Measurements from ENCODE around the gene HIGD2A.

The HIGD2A gene

DNA sequence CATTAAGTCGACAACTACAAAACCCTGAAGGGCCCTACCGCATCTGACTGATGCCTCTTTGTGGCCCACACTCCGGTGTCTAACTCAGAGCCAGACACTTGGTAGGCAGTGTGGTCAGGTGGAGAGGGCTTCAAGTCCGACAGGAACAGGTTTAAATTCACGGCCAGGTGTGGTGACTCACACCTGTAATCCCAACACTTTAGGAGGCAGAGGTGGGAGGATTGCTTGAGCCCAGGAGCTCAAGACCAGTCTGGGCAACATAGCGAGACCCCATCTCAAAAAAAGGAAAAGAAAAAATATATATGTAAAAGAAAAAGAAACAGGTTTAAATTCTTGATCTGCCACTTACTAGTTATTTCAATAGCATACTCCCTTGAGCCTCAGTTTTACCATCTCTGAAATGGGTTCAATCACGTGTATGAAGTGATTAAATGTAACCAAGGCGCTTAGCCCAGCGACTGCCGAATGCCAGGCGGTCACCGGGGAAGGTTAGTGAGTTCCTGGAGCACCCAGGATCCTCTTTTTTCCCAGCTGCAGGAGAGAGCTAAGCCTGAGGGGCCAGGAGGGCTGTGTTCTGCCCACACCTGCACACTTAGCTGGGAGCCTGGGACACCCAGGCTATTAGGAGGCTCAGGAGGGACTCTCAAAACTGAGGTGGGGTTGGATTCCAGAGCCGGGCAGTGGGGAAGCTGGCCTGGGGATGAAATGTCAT, 26.8 kb downstream of the HIGD2A start:
- no peak for DNase-seq (ENCODE audit: low read depth in 1 of 2, low spot score in 1 of 2)

DNA sequence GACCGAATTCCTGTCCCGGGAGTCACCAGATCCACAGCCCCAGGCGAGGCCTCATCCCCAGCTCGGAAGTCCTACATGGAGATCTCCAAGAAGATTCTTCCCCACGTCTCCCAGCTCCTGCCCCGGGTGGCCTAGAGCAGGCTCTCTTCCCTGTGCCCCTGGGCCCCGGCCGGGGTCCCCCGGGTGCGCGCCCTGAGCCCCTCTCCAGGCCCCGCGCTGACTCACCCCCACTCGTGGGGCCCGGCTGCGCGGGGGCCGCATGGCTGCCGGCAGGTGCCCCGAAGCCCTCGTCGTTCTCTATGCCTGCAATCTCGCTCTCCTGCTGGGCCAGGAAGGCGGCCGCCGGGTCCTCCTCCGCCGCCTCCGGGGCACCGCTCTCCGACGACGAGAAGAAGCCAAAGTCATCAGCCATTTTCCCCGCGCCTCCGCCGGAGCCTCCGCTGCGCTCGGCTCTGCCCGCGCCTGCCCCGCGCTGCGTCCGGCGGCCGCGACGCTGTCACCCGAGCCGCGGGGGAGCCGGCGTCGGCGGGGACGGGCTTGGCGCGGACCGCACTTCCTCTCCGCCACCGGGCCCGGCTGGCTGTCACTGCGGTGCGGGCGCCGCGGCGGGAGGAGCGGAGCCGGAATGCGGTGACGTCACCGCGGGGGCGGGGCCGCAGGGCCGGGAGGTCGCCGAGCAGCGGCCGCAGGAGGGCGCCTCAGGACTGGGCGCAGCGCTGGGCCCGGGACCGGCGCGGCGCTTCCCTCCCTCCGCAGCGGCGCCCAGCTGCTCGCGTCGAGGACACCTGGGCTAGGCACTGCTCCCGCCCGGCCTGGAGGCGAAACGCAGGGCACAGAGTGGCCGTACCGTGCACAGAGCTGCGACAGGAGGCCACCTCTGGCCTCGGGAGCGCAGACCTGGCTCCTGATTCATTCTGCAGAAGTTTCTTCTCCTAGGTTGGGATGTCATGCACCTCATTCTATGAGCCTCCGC, 27.7 kb downstream of the HIGD2A start, which contains the start of gene CLTB:
Gene CLTB (minus strand): TSS at position 588 of the 973 bp plus-strand sequence. CDS start 176 bp downstream, at position 412.
- DNase-seq (ENCODE audit: low read depth in 1 of 2, low spot score in 1 of 2): peak; percentile 81 to 84

DNA sequence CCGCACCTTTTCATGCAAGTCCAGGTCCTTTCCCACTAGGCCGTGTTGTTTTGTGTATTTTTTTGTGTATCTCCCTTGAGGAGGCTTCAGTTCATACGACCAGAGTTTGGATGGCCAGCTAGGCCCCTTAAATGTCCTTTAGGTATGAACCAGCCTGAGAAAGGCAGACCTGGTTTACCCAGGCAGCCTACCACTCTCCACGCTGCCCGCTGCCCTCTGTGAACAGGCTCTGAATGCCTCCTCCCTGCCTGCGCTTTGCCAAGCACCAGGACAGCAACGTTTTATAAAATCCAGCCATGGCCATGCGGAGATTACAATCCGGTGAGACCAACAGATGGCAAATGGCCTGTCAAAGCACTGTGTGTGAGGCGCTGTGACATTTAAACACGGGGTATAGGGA, 28.4 kb downstream of the HIGD2A start:
- no peak for DNase-seq (ENCODE audit: low read depth in 1 of 2, low spot score in 1 of 2)

DNA sequence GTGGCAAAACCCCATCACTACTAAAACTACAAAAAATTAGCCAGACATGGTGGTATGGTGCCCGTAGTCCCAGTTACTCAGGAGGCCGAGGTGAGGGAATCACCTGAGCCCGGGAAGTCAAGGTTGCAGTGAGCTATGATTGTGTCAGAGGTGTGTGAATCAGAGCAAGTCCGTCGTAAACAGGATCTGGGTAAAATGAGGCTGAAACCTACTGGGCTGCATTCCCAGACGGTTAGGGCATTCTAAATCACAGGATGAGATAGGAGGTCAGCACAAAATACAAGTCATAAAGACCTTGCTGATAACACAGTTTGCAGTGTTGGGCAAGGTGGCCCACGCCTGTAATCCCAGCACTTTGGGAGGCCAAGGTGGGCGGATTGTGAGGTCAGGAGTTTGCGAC, 29.7 kb downstream of the HIGD2A start:
- no peak for DNase-seq (ENCODE audit: low read depth in 1 of 2, low spot score in 1 of 2)

DNA sequence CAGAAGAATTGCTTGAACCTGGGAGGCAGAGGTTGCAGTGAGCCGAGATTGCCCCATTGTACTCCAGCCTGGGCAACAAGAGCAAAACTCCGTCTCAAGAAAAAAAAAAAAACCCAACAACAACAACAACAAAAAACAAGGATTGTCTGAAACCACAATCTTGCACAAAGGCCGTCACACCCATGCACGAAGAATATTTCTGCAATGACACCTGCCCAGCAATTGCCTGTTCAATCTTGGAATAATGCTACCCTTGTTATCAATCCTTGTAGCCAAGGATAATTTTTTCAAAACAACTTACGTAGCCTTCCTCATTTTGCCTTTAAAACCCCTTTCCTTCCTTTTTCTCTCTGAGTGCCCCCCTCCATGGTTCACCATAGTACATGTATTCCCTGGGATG, 31.5 kb downstream of the HIGD2A start:
- DNase-seq (ENCODE audit: low read depth in 1 of 2, low spot score in 1 of 2): no peak

DNA sequence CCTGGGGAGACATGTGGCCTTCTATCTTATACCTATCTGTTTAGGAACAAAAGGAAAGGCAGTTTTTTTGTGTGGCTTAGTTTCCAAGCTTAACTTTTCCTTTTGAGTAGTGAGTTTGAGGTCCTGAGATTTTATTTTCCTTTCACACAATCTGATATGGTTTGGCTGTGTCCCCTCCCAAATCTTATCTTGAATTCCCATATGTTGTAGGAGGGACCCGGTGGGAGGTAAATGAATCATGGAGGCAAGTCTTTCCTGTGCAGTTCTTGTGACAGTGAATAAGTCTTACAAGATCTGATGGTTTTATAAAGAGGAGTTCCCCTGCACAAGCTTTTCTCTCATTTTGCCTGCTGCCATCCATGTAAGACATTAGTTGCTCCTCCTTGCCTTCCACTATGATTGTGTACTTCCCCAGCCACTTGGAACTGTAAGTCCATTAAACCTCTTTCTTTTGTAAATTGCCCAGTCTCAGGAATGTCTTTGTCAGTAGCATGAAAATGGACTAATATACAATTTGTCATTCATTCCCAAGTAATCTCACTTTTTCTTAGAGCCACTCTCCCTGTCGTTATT, 32.5 kb downstream of the HIGD2A start:
- DNase-seq (ENCODE audit: low read depth in 1 of 2, low spot score in 1 of 2): no peak

DNA sequence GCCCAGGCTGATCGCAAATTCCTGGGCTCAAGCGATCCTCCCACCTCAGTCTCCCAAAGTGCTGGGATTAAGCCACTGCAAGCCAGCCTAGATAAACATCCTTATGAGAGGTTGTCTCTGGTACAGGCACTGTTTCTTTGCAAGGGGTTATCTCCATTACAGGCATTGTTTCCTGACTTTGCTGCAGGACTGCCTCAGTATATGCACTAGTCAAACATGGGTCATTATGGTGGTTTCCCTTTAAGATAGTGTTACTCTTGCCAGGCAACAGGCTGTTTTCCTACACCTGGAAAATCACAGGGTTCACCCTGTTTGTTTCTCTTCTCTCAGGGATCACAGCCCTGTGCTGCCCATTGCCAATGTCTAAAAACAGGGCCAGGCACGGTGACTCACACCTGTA, 35.6 kb downstream of the HIGD2A start:
- no peak for DNase-seq (ENCODE audit: low read depth in 1 of 2, low spot score in 1 of 2)

DNA sequence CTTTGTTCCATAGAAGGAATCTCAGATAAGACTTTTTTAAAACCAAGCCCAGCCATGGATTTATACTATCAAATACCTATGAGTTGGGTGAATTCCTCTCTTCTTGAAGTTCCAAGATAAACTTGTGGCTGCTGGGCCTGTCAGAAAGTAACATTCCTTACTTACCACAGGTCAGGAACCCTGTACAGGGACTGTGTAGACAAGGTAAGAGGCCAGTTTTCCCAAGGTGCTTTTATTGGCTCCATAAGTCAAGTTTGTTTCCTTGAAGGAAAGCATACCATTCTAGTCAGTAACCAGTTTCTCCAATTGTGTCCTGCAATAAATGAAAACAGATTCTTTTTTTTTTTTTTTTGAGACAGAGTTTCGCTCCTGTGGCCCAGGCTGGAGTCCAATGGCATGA, 36.6 kb downstream of the HIGD2A start:
- no peak for DNase-seq (ENCODE audit: low read depth in 1 of 2, low spot score in 1 of 2)

DNA sequence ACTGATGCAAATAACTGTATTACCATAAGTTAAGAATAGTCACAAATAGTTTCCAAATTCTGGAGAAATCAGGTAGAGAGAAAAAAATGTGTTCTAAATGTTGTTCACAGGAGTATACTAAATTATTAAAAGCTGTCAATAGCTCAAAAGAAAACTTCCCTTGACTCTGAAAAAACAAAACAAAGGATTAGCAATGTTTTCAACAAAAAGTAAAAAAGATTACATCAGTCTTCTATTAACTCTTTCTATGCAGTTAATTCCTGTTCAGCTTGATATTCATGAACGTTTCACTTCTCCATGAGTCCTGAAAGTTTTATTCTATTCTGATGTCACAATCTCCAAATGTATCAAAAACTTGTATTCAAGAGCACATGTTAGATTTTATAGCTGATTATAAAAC, 37.2 kb downstream of the HIGD2A start:
- no peak for DNase-seq (ENCODE audit: low read depth in 1 of 2, low spot score in 1 of 2)

DNA sequence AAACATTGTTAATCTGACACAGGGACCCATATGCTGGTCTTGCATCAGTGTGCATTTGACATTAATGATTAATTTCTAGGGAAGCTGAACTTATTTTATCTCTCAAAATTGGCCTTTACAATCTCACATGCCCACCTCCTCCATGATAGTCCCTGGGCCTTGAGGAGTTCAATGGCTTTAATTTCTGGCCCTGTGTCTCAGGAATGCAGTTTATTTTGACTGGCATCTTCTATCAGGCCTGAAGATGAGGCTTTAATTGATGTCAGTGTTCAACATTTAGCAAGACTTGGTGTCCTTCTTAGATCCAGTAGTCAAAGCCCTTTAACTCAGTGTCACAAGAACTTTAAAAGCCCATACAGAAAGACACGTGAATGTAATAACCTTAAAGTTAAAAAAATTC, 38.3 kb downstream of the HIGD2A start:
- no peak for DNase-seq (ENCODE audit: low read depth in 1 of 2, low spot score in 1 of 2)

DNA sequence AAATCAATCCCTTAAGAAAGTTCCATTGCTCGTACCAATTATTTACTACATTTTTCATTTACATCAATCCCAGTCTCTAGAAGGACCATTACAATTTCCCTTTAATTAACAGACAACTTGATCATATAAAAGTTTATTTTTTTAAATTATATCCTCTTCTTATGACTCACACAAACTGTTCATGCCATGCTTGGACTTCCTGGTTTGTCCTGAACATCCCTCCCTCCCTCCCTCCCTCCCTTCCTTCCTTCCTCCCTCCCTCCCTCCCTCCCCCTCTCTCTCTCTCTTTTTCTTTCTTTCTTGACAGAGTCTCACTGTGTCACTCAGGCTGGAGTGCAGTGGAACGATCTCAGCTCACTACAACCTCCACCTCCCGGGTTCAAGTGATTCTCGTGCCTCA, 39.4 kb downstream of the HIGD2A start:
- no peak for DNase-seq (ENCODE audit: low read depth in 1 of 2, low spot score in 1 of 2)

DNA sequence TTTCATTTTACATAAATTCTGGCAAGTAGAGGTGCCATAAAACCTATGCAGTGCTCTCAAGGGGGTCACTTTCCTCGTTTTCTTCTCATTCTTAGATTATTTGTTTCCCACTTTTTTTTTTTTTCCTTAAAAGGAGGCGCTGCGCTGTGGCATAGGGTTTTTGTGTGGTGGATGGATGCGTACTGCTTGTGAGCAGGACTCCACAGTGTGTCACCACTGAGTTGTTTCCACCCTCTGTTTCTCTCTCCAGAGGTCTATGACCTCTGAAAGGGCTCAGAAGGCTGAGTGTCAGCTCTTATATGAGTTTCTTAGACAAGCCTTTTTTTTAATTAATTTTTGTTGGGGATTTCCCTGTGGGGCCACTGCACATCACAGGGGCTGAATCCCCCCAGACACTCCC, 41.4 kb downstream of the HIGD2A start:
- no peak for DNase-seq (ENCODE audit: low read depth in 1 of 2, low spot score in 1 of 2)

DNA sequence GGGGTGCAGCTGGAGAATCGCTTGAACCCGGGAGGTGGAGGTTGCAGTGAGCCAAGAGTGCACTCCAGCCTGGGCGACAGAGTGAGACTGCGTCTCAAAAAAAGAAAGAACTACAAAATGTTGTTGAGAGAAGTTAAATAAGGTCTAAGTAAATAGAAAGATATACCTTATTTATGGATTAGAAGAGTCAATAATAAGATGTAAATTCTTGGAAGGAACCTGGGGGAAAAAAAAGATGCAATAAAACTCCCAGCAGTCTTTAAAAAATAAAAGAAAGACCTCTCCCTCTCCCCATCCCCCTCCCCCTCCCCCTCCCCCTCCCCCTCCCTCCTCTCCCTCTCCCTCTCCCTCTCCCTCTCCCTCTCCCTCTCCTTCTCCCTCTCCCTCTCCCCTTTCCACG, 44.2 kb downstream of the HIGD2A start:
- DNase-seq (ENCODE audit: low read depth in 1 of 2, low spot score in 1 of 2): no peak

DNA sequence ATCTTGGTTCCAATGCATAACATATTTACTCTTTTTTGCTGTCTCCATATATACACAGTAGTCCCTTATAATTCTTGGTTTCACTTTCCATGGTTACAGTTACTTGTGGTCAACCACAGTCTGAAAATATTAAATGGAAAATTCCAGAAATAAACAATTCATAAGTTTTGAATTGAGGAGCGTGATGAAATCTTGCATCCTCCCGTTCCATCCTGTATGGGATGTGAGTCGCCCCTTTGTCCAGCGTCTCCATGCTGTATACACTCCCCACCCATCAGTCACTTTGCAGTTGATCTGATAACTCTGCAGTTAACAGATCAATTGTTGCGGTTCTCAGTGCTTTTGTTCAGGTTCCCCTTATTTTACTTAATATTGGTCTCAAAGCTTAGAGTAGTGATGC, 48.1 kb downstream of the HIGD2A start:
- DNase-seq (ENCODE audit: low read depth in 1 of 2, low spot score in 1 of 2): no peak

DNA sequence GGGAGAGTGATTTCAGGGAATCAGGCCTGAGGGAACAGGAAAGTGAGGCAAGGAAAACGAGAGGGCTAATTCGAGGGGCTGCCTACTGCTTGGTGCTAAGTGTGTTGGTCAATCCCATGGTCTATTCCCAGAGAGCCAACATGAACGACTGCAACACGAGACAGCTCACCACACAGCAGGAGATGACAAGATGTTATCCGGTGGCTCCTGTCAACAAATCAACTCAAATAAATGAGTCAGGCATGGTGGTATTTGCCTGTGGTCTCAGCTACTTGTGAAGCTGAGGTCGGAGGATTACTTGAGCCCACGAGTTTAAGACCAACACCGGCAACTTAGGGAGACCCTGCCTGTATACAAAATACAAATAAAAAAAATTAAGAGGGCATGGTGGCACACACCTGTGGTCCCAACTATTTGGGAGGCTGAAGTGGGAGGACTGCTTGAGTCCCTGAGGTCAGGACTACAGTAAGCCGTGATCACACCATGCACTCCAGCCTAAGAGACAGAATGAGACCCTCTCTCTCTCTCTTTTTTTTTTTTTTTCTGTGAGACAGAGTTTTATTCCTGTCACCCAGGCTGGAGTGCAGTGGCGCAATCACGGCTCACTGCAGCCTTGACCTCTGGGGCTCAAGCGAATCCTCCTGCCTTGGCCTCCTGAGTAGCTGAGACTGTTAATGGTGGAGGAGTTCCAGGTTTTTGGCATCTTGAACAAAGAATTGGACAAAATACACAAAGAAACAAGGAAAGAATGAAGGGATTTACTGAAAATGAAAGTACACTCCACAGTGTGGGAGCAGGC, 50.6 kb downstream of the HIGD2A start:
- DNase-seq (ENCODE audit: low read depth in 1 of 2, low spot score in 1 of 2): no peak

Measured in activated CD4-positive, alpha-beta T cell treated with anti-CD3 and anti-CD28 coated beads, Interleukin-2, amount 50 U/mL, for 24 hours (primary cell).